ENCODE results near the gene ONECUT3.
"Not testable (repeated sequence)": the region's sequence is repeated elsewhere in the genome, so short reads cannot be mapped to it uniquely, and the experiment has no call there.

The ONECUT3 gene

DNA sequence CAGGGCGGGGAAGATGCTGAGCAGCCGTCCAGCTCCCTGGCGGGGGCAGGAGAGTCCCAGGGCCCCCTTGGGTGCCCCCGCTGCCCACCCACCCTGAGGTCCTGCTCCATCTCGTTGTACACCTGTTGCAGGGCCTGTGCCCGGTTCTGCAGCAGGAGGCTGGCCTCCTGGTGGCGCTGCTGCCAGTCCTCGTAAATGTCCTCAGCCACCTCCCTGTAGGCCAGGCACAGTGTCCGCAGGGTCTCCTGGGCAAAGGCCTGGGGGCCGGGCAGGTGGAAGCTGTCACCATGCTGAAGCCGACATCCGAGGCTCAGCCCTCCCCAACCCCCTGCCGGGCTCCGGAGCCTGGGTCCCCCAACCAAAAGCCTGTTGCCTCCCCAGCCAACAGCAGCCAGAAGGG lies 38.6 kb downstream of the ONECUT3 start:
- in situ Hi-C loops (cut with MboI; ENCODE audit: low pct_unique_long_range_greater_than_20kb, low sequenced_read_pairs, unreplicated experiment), result no loop called here
- TF ChIP-seq, protein P1, sequence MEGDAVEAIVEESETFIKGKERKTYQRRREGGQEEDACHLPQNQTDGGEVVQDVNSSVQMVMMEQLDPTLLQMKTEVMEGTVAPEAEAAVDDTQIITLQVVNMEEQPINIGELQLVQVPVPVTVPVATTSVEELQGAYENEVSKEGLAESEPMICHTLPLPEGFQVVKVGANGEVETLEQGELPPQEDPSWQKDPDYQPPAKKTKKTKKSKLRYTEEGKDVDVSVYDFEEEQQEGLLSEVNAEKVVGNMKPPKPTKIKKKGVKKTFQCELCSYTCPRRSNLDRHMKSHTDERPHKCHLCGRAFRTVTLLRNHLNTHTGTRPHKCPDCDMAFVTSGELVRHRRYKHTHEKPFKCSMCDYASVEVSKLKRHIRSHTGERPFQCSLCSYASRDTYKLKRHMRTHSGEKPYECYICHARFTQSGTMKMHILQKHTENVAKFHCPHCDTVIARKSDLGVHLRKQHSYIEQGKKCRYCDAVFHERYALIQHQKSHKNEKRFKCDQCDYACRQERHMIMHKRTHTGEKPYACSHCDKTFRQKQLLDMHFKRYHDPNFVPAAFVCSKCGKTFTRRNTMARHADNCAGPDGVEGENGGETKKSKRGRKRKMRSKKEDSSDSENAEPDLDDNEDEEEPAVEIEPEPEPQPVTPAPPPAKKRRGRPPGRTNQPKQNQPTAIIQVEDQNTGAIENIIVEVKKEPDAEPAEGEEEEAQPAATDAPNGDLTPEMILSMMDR (IDR thresholded peaks at IDR 0.05; ENCODE audit: extremely low read depth, insufficient read depth, missing control alignments), result no peak
- DNase-seq (ENCODE audit: low spot score), result no peak

DNA sequence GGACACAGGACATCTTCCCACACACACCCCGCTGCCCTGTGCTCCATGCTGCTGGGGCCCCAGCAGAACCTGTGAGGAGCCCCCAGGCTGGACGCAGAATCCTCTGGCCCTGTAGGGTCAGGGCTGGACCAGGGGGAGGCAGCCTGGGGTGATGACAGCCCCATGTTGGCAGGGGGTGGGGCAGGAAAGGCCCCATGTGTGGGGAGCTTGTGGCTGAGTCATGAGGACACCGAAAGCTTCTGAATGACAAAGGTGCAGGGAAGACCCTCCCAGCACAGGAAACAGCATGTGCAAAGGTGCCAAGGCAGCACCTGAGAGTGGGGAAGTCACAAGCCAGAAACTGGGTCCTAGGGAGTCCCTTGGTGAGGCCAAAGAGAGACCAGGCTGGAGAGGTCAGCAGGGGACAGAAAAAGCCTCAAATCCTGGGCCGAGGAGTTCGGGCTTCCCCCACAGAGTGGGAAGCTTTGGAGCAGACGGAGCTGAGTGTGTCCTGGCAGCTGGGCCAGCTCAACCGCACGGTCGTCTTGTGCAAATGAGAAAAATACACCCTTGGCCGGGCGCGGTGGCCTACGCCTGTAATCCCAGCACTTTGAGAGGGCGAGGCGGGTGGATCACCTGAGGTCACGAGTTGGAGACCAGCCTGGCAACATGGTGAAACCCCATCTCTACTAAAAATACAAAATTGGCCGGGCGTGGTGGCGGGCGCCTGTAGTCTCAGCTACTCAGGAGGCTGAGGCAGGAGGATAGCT lies 41.3 kb downstream of the ONECUT3 start:
- DNase-seq (ENCODE audit: low spot score), result no peak
- in situ Hi-C loops (cut with MboI; ENCODE audit: low pct_unique_long_range_greater_than_20kb, low sequenced_read_pairs, unreplicated experiment), result no loop called here
- TF ChIP-seq, protein P1 (IDR thresholded peaks at IDR 0.05; ENCODE audit: extremely low read depth, insufficient read depth, missing control alignments), result no peak

DNA sequence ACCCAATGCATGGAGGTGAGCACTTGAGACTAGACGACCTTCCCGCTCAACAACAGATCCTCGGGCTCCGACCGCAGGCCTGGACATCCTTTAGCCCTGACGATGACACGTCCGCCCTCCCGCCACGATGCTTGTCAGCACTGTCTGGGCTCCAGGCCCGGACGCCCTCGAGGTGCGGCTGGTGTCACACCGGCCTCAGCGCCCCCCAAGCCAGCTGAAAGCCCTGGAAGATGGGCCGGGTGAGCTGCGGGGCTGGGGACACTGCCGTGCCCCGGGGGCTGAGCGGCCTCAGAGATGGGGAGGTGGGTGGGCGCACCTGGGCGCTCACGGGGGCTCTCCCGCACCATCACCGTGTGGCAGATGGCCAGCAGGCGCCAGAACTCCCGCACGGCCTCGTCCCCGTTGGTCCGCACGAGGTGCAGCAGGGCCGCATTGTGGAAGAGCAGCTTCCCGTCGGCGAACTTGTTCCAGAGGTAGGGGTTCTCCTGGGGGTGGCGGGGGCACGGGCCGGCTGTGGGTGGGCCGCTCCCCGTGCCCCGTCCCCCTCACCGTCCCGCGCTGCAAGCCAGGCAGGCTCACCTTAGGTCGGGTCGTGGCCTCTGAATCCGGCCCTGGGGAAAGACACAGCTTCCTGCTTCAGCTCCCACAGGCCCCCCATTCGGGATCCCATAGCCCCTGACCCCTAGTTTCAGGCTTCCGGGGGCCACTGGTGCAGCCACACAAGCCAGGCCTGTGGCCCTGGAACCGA lies 43.3 kb downstream of the ONECUT3 start:
- in situ Hi-C loops (cut with MboI; ENCODE audit: low pct_unique_long_range_greater_than_20kb, low sequenced_read_pairs, unreplicated experiment), result no loop called here
- TF ChIP-seq, protein P1 (IDR thresholded peaks at IDR 0.05; ENCODE audit: extremely low read depth, insufficient read depth, missing control alignments), result no peak
- no peak for DNase-seq (ENCODE audit: low spot score)

DNA sequence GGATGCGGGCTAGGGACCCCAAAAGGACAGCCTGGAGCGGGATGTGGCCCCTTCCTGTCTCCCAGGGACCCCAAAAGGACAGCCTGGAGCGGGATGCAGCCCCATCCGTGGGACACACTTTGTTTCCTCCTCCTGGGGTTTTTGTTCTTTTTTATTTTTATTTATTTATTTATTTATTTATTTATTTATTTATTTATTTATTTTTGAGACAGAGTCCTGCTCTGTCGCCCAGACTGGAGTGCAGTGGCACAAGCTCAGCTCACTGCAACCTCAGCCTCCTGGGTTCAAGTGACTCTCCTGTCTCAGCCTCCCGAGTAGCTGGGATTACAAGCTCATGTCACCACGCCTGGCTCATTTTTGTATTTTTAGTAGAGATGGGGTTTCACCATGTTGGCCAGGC lies 44.0 kb downstream of the ONECUT3 start:
- in situ Hi-C loops (cut with MboI; ENCODE audit: low pct_unique_long_range_greater_than_20kb, low sequenced_read_pairs, unreplicated experiment), result not testable (repeated sequence)

DNA sequence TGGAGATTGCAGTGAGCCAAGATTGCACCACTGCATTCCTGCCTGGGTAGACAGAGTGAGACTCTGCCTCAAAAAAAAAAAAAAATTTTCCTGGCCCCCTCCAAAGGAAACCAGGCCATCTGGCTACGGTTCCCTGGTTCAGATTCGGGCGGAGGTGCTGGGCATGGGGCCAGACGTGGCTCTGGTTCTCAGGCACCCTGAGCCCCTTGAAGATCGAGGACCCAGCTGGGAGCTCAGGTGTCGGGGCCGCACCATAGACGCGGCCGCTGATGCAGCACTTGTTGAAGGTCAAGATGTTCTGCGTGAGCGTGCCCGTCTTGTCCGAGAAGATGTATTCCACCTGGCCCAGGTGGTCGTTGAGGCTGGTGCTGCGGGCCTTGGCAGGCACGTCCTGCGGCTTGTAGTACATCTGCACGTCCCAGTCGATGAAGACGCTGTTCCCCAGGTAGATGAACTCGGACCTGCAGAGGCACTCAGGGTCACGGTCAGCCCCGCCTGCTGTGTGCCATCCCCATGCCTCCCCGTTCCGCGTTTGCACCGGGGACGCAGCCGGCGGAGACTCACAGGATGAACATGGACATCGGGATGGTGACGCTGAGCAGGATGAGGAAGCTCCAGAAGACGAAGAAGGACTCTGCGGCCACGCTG lies 46.5 kb downstream of the ONECUT3 start:
- DNase-seq (ENCODE audit: low spot score), result no peak
- TF ChIP-seq, protein P1 (IDR thresholded peaks at IDR 0.05; ENCODE audit: extremely low read depth, insufficient read depth, missing control alignments), result no peak
- in situ Hi-C loops (cut with MboI; ENCODE audit: low pct_unique_long_range_greater_than_20kb, low sequenced_read_pairs, unreplicated experiment), result no loop called here

More for the DNA sequence above, 44.0 kb downstream of the ONECUT3 start:
- not testable (repeated sequence) for DNase-seq (ENCODE audit: low spot score)

DNA sequence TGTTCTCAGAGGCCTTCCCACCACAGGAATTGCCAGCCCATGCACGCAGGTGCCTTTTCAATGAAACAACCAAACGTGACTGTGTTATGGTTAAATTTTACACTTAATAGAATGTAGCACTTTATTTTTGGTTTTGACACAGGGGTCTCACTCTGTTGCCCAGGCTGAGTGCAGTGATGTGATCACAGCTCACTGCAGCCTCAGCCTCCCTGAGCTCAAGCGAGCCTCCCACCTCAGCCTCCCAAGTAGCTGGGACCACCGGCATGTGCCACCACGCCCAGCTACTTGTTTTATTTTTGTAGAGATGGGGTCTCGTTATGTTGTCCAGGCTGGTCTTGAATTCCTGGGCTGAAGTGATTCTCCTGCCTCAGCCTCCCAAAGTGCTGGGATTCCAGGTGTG lies 51.6 kb downstream of the ONECUT3 start:
- no peak for DNase-seq (ENCODE audit: low spot score)
- in situ Hi-C loops (cut with MboI; ENCODE audit: low pct_unique_long_range_greater_than_20kb, low sequenced_read_pairs, unreplicated experiment), result no loop called here
- TF ChIP-seq, protein P1 (IDR thresholded peaks at IDR 0.05; ENCODE audit: extremely low read depth, insufficient read depth, missing control alignments), result no peak
